Stimulated activated CD4-positive, alpha-beta T cell treated with anti-CD3 and anti-CD28 coated beads, Interleukin-2, amount 100 ng/mL, for 4 hours (primary cell): ENCODE results near the gene INTS6.

Experiments
- DNase-seq: peaks from one replicate; pipeline ENCODE4 v3.0.0-alpha.2; 2020; ENCODE audit warnings: low read depth

INTS6 gene

GRCh38 chr13:51342706-51343105 lies 110.1 kb downstream of the INTS6 start:
- no peak for DNase-seq

- DNase-seq, result no peak
These were observed 111.0 kb downstream of the INTS6 start for GRCh38 chr13:51341791-51342190.

GRCh38 chr13:51341232-51341631 lies 111.6 kb downstream of the INTS6 start:
- no peak for DNase-seq

GRCh38 chr13:51339952-51340732 lies 112.7 kb downstream of the INTS6 start:
- no peak for DNase-seq

- no peak for DNase-seq
These were observed 113.5 kb downstream of the INTS6 start, which contains the start of gene SERPINE3 for GRCh38 chr13:51339354-51339753. TSS of gene SERPINE3 (plus strand) at chr13:51339691. CDS start at chr13:51341092, 1,401 bp downstream.

- no peak for DNase-seq
These were observed 116.1 kb downstream of the INTS6 start for GRCh38 chr13:51336746-51337145.

- no peak for DNase-seq
These were observed 119.0 kb downstream of the INTS6 start for GRCh38 chr13:51333826-51334225.

- no peak for DNase-seq
These were observed 119.4 kb downstream of the INTS6 start for GRCh38 chr13:51333421-51333820.

- no peak for DNase-seq
These were observed 120.1 kb downstream of the INTS6 start for GRCh38 chr13:51332566-51333361.

- DNase-seq, result no peak
These were observed 121.4 kb downstream of the INTS6 start for GRCh38 chr13:51331354-51331861.

GRCh38 chr13:51330791-51331190 lies 122.0 kb downstream of the INTS6 start:
- DNase-seq, result no peak

GRCh38 chr13:51329606-51330005 lies 123.2 kb downstream of the INTS6 start:
- DNase-seq, result no peak

- no peak for DNase-seq
These were observed 124.3 kb downstream of the INTS6 start for GRCh38 chr13:51328488-51328887.

GRCh38 chr13:51327961-51328360 lies 124.9 kb downstream of the INTS6 start:
- DNase-seq, result no peak

- no peak for DNase-seq
These were observed 126.1 kb downstream of the INTS6 start for GRCh38 chr13:51326777-51327176.

- DNase-seq, result no peak
These were observed 127.0 kb downstream of the INTS6 start for GRCh38 chr13:51325837-51326236.

GRCh38 chr13:51324714-51325420 lies 128.0 kb downstream of the INTS6 start:
- DNase-seq, result no peak

GRCh38 chr13:51323824-51324511 lies 128.9 kb downstream of the INTS6 start:
- DNase-seq, result no peak

GRCh38 chr13:51322826-51323225 lies 130.0 kb downstream of the INTS6 start:
- DNase-seq, result no peak

GRCh38 chr13:51321836-51322235 lies 131.0 kb downstream of the INTS6 start:
- DNase-seq, result no peak

- DNase-seq, result no peak
These were observed 134.0 kb downstream of the INTS6 start for GRCh38 chr13:51318876-51319275.

GRCh38 chr13:51318015-51318414 lies 134.8 kb downstream of the INTS6 start:
- DNase-seq, result no peak
